Measurements from ENCODE around the gene OR11L1.

Gene OR11L1

DNA sequence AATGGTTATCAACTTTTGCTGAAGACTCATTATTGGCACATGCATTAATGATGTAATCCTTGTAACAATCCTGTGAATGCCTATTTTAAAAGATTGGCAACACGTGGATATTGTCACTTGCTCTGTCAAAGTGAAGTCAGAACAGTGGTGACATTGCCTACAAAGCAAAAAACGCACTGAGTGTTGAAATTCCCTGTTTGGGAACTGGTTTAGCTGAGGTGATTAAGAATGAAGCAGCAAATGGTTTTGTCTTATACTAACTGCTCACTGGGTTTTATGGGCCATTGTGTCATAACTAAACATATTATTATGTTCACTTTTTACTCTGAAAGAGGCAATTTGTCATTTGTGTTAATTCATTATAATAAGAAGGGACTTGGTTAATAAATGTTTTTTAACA is 29.1 kb downstream of the OR11L1 start:
- DNase-seq (ENCODE audit: low spot score) = no peak

DNA sequence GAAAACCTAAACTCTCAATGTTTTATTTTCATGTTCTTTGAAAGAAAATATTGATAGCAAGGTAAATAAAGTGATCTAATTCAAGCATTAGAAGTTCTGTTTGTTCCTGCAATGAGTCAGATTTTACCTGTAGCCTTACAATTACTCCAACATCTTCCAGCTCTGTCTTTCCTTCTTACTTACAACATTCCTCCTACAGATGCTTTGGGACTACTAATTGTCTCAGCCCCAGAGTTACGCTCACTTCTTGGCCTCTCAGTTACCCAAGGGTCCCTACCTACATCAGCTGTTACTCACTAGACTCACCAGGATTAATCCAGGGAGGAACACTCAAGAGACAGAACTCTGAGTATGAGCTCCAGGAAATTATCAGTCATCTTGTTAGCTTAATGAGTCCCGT is 44.2 kb downstream of the OR11L1 start:
- no peak for DNase-seq (ENCODE audit: low spot score)
